GM18868 (cell line): Measurements from ENCODE around the gene SULT1B1.

Experiments
- ATAC-seq: cut with Tn5 transposase; IDR thresholded peaks from one replicate; pipeline ENCODE4 v1.9.1; 2021; ENCODE audit warnings: mild to moderate bottlenecking, moderate library complexity; ENCODE audit not compliant: unreplicated experiment

SULT1B1 gene

GRCh38 chr4:69750346-69750745 lies 10.1 kb downstream of the SULT1B1 start:
- no peak for ATAC-seq

DNA sequence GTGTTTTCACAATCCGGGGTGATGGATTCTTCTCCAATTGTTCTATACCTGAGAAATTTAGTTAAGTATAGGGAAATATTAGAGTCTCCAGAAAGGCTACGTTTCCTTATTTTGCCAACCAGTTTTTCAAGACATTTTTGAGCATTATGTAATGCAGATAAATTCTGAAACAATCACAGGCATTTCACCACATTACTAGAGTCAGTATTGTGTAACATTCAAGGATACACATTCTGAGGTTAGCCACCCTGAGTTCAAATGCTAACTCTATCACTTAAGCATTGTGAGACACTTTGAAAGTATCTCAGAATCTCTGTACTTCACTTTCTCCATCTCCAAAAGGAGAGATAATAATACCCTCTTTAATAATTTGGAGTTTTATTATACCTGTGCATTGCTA lies 10.6 kb downstream of the SULT1B1 start:
- ATAC-seq: no peak

- ATAC-seq: no peak
Observed at GRCh38 chr4:69748173-69748572, 12.2 kb downstream of the SULT1B1 start.

- no peak for ATAC-seq
Observed at GRCh38 chr4:69744157-69744478, 16.3 kb downstream of the SULT1B1 start.

DNA sequence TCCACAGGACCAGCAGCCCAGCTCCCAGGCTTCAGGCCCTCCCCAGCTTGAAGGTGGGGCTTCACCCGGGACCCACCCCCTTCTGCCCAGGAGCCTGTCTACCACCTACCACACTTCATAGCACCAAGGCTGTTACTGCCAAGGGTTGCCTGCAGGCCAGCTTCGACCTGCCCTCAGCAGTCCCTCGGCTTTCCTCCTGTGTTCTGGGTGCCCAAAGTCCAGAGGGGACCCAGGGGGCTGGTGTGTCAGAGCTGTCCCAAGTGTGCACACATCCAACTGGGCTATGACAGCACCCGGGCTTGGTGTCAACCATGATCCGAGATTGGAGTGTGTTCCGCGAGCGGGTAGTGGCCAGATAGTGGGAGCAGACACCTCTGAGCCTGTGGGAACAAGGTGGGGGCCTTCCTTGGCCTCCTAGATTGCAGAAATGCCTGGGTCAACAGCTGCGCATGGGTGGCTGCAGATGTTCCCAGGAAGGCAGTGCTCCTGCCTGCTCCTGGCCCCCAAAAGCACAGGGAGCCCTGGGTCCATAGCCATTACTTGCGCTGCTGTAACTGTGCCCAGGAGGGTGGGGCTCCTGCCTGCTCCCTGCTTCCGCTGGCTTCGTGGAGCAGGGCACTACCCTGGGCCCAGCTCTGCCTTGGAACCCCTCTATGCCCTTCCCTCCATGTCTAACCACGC lies 16.8 kb downstream of the SULT1B1 start:
- ATAC-seq: no peak

DNA sequence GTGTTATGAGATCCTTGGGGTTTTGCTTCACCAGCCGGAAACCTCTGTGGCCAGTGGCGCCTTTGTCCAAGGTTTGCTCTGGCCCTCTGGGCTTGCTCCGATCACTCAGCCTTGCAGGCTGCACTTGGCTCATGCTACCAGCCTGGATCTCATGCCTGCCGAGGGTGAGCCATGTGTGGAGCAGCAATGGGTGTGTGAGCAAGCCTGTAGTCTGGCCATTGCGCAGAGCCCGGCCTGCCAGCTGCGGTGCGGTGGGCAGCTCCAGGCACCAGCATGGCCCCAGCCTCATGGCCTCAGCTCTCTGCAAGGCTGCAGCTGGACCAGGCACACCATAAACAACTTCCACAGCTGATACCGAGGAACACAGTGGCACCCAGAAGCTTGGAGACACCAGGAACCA lies 17.8 kb downstream of the SULT1B1 start:
- ATAC-seq: no peak

DNA sequence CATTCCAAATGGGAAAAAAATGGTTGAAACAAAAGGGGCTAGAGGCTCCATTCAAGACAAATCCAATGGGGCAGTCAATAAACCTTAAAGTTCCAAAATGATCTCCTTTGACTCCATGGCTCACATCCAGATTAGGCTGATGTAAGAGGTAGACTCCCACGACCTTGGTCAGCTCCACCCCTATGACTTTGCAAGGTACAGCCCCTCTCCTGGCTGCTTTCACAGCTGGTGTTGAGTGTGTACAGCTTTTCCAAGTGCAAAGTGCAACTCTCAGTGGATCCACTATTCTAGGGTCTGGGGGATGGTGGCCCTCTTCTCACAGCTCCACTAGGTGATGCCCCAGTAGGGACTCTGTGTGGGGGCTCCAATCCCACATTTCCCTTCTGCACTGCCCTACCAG lies 21.5 kb downstream of the SULT1B1 start:
- no peak for ATAC-seq

DNA sequence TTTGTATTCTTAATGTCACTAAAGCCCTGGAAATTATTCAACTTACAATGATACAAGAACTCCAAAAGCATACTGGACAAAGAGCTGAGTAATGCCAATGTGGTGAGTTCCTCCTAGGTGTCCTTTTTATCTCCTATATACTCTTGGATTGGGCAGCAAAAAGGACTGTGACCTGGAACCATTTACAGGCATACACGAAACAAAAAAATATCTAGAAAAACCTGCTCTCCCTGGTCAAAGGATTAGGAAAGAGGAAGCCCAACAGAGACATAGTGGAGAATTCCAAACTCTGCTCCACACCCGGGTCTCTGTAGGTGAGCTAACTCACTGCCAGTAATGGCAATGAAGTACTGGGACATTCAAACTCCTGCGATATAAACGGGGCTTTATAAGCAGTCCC lies 25.3 kb downstream of the SULT1B1 start:
- ATAC-seq: no peak

GRCh38 chr4:69731847-69732246 lies 28.6 kb downstream of the SULT1B1 start:
- ATAC-seq: no peak

DNA sequence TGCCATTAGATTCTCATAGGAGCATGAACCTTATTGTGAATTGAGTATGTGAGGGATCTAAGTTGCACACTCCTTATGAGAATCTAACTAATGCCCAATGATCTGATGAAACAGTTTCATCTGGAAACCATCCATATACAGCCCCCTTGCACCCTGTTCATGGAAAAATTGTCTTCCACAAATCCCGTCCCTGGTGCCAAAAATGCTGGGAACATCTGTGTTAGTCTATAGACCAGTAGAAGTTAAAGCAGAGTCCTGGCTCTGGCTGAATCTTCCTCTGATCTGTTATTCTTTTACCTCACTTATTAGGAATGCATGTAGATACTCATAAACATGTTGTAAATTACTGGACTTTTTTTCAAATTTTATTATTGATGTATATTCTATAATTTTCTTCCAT lies 29.2 kb downstream of the SULT1B1 start:
- ATAC-seq: no peak

DNA sequence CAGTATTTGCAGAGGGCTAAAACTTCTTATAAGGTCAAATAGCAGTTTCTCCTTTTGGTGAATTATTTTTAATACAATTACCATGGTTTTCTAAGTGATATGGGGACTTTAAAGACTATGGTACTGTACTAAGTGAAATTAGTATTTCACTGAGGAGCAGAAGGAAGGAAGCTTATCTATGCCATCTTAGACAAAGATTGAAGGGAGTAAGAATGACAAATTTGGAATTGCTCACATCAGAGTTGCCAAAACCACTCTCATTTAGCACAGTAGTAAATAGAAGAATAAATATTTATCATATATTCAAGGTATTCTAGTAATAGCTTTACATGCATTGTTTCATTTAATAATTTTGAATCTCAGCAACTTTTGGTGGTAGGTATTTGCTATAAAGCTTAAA lies 30.4 kb downstream of the SULT1B1 start:
- no peak for ATAC-seq

DNA sequence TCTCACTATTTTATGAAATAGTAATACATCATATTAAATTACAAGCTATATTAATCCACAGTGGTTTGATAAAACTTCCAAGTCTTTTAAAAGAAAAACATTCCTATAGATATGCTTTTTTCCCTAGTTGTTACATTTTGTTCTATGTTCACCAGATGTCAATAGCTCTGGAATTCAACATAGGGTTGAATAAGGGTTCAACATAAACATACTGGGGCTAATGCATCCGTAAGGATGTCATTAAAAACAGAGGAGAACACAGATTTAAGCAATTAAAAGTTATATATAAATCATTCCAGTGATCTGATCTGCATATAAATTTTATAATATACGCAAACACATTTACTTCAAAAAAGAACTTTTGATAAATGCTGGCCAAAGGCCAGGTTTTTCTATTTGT lies 32.5 kb downstream of the SULT1B1 start:
- no peak for ATAC-seq

- ATAC-seq: no peak
Observed at GRCh38 chr4:69727426-69727825, 33.0 kb downstream of the SULT1B1 start.

GRCh38 chr4:69726971-69727370 lies 33.4 kb downstream of the SULT1B1 start:
- ATAC-seq: no peak

- no peak for ATAC-seq
Observed at GRCh38 chr4:69718396-69719271, 41.8 kb downstream of the SULT1B1 start.

DNA sequence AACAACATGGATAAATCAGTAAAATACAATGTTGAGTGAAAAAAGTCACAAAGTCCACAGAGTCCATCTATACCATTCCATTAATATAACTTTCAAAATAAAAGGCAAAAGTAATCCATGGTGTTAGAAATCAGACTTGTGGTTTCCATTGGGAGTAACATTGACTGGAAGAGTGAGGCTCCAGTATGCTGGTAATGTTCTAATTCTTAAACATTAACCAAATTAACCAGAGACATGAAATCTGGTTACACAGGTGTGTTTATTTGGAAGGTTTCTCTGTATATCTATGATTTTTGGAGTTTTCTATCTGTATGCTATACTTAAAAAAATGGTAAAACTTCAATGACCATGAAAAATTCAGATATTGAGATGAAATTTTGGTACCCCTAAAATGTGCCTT lies 42.6 kb downstream of the SULT1B1 start:
- no peak for ATAC-seq

DNA sequence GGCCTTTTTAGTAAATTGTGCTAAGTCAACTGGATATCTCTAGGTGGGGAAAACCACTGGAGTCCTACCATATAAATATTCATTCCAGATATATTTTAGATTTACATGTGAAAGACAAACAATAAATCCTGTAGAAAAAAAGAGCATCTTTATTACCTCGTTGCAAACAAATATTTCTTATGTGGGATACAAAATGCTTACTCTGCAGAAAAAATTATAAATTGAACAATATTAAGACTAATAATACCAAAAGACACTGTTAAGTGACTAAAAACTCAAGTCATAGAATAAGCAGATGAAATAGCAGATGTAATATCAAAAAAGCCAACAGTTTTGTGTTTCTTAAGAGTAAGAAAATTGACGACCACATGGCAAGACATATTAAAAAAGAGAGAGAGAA lies 43.8 kb downstream of the SULT1B1 start:
- ATAC-seq: no peak

DNA sequence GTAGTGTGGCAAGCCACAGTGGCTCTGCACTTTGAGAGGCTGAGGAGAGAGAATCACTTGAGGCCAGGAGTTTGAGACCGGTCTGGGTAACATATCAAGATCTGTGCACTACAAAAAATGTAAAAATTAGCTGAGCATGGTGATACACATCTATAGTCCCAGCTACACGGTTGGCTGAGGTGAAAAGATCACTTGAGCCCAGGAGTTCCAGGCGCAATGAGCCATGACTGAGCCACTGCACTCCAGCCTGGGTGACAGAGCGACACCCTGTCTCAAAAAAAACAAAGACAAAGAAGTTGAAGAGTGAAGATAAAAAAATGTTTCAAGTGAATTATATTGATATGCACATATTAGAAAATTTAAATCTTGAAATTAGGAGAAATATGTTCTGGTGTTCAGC lies 46.3 kb downstream of the SULT1B1 start:
- ATAC-seq: no peak

DNA sequence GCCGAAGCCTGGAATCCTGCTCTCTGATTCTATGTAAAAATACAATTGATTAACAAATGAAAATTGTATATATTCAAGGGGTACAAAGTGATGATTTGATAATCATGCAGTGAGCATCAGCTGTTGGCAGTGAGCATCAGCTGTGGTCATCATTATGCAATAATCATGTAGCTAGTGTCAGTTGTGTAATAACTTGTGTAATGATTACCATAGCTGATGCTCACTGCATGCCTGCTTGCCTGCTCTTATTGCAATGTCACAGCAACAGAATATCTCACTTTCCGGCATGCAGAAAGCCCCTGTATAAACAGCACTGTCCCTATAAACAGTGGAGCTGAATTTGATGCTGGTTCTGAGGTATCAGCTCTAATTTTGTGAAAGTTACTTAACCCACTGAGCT lies 46.8 kb downstream of the SULT1B1 start:
- ATAC-seq: no peak

- no peak for ATAC-seq
Observed at GRCh38 chr4:69710580-69710979, 49.8 kb downstream of the SULT1B1 start.

DNA sequence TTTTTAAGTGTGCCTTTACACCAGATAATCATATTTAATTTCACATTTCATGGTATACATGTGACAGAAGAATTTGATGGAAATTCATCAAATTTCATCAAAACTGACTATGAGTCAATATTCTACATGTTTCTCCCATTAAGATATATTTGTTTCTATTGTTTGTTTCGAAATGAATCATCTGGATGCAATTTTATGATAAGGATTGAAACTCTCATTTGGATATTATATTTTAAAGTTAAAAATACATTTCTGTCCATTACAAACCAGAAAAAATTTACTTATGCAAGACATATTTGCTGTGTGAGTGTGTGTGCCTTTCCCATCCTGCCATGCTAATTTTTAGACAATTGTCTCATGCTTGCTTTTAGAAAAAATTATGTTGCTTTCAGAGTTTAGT lies 52.2 kb downstream of the SULT1B1 start:
- no peak for ATAC-seq

DNA sequence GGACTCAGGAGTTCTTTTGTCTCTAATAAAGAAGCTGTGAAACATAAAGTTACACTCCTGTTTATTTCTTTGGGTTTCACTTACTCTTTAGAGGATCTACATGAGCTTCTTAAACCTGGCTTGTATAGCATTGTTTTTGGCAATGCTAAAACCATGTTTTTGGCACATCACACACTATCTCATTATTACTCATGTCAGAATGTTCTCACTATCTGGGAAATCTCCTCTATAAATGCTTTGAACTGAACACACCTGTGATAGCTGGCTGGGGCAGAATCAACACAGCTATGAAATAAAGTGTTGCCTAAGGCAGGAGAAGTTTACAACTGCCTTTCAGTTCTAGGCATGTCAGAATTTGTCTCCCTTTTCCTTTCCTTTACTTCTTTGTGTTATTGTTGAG lies 52.6 kb downstream of the SULT1B1 start:
- ATAC-seq: no peak

GRCh38 chr4:69702201-69702600 lies 58.2 kb downstream of the SULT1B1 start:
- no peak for ATAC-seq
